ENCODE data around the gene KLHL18.

The KLHL18 gene

DNA sequence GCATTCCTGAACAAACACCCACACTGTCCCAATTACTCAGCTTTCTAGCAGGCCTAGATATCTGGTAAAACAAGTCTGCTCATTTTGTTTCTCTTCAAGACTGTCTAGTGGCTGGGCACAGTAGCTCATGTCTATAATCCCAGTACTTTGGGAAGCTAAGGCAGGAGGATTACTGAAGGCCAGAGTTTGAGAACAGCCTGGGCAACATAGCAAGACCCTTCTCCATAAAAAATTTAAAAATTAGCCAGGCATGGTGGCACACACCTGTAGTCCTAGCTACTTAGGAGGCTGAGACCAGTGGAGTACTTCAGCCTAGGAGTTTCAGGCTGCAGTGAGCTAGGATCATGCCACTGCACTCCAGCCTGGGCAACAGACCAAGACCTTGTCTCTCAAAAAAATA, 91.8 kb downstream of the KLHL18 start:
- peaks cover 1 to 6% of the 10 kb centered on the region in 2 donors for H3K4me1 ChIP-seq (ENCODE audit: control insufficient read depth in 2 of 2, insufficient read depth in 2 of 2, low read length in 2 of 2)
- no peak overlapping the region for H3K4me3 ChIP-seq (ENCODE audit: low read length in 2 of 2)
- no peak overlapping the region for H3K27ac ChIP-seq (ENCODE audit: low read depth in 2 of 2, low read length in 2 of 2)
- H3K9me3 ChIP-seq (ENCODE audit: control insufficient read depth in 2 of 2, low read length in 2 of 2): no peaks in the 10 kb centered on the region
- no peaks in the 10 kb centered on the region for H3K36me3 ChIP-seq (ENCODE audit: control insufficient read depth in 2 of 2, insufficient read depth in 2 of 2, low read length in 2 of 2)
- H3K9ac ChIP-seq (ENCODE audit: low read depth in 1 of 2, low read length in 2 of 2): no peak overlapping the region
- no peaks in the 10 kb centered on the region for H3K27me3 ChIP-seq (ENCODE audit: control insufficient read depth in 2 of 2, insufficient read depth in 2 of 2, low read length in 2 of 2)

DNA sequence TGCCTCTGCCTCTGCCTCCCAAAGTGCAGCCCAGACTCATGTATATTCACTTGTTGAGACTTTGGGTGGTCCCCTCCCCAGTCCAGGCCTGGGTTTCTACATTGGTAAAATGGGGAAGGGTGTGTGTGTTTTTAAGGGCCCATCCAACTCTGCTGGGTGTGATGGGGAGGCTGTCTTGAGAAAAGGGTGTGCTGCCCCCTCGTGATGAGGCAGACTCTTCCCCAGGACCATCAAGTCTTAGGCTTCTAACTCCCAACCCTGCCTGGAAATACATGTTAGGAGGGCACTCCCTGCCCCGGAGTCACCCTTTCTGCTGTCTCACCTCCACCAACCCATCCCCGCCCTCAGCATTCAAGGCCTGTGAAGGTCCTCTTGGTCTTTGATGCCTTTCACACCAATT, 93.6 kb downstream of the KLHL18 start:
- Histone ChIP-seq H3K4me3 (ENCODE audit: low read length in 2 of 2) (no peak overlapping the region), H3K4me1 (ENCODE audit: control insufficient read depth in 2 of 2, insufficient read depth in 2 of 2, low read length in 2 of 2) (peaks cover 8 to 13% of the 10 kb centered on the region in 2 donors), H3K27me3 (ENCODE audit: control insufficient read depth in 2 of 2, insufficient read depth in 2 of 2, low read length in 2 of 2) (no peaks in the 10 kb centered on the region), H3K27ac (ENCODE audit: low read depth in 2 of 2, low read length in 2 of 2) (no peak overlapping the region), H3K36me3 (ENCODE audit: control insufficient read depth in 2 of 2, insufficient read depth in 2 of 2, low read length in 2 of 2) (no peaks in the 10 kb centered on the region), H3K9me3 (ENCODE audit: control insufficient read depth in 2 of 2, low read length in 2 of 2) (no peaks in the 10 kb centered on the region), H3K9ac (ENCODE audit: low read depth in 1 of 2, low read length in 2 of 2) (no peak overlapping the region)

DNA sequence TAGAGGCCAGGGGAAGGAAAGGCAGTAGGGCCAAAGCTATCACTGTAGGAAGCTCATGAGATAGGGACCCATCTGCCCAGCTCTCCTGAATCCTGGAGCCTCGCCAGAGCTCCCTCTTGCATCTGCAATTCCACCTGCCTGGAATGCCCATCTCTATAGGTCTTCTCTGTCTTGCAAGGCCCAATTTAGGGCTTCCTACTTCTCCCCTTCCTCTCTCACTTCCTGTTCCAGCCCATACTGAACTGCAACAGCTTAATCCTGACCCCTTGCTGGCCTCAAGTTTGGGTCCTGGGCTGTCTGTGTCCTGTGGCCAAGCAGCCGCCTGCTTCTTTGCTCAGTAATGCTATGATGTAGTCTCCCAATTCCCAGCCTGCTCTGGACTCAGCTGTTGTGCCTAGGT, 94.4 kb downstream of the KLHL18 start:
- no peak overlapping the region for H3K4me3 ChIP-seq (ENCODE audit: low read length in 2 of 2)
- H3K4me1 ChIP-seq (ENCODE audit: control insufficient read depth in 2 of 2, insufficient read depth in 2 of 2, low read length in 2 of 2): peaks cover 15 to 18% of the 10 kb centered on the region in 2 donors
- no peak overlapping the region for H3K9ac ChIP-seq (ENCODE audit: low read depth in 1 of 2, low read length in 2 of 2)
- no peaks in the 10 kb centered on the region for H3K9me3 ChIP-seq (ENCODE audit: control insufficient read depth in 2 of 2, low read length in 2 of 2)
- no peaks in the 10 kb centered on the region for H3K27me3 ChIP-seq (ENCODE audit: control insufficient read depth in 2 of 2, insufficient read depth in 2 of 2, low read length in 2 of 2)
- H3K36me3 ChIP-seq (ENCODE audit: control insufficient read depth in 2 of 2, insufficient read depth in 2 of 2, low read length in 2 of 2): no peaks in the 10 kb centered on the region
- H3K27ac ChIP-seq (ENCODE audit: low read depth in 2 of 2, low read length in 2 of 2): no peak overlapping the region

DNA sequence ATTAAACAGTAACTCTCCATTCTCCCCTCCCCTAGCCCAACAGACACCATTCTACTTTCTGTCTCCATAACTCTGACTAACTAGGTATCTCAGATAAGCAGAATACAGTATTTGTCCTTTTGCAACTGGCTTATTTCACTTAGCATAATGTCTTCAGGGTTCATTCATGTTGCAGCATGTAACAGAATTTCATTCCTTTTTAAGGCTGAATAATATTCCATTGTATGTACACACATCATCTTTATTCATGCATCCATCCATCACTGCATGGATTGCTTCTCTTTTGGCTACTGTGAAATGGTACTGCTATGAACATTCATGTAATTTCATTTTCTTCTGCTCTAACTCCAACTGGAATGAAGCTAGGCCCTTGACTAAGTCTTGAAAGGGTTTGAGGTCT, 96.1 kb downstream of the KLHL18 start:
- H3K4me3 ChIP-seq (ENCODE audit: low read length in 2 of 2): no peak overlapping the region
- H3K27ac ChIP-seq (ENCODE audit: low read depth in 2 of 2, low read length in 2 of 2): no peak overlapping the region
- peaks cover 0 to 3% of the 10 kb centered on the region in 2 donors for H3K36me3 ChIP-seq (ENCODE audit: control insufficient read depth in 2 of 2, insufficient read depth in 2 of 2, low read length in 2 of 2)
- H3K4me1 ChIP-seq (ENCODE audit: control insufficient read depth in 2 of 2, insufficient read depth in 2 of 2, low read length in 2 of 2): peaks cover 15 to 18% of the 10 kb centered on the region in 2 donors
- no peaks in the 10 kb centered on the region for H3K9me3 ChIP-seq (ENCODE audit: control insufficient read depth in 2 of 2, low read length in 2 of 2)
- H3K9ac ChIP-seq (ENCODE audit: low read depth in 1 of 2, low read length in 2 of 2): no peak overlapping the region
- H3K27me3 ChIP-seq (ENCODE audit: control insufficient read depth in 2 of 2, insufficient read depth in 2 of 2, low read length in 2 of 2): no peaks in the 10 kb centered on the region

DNA sequence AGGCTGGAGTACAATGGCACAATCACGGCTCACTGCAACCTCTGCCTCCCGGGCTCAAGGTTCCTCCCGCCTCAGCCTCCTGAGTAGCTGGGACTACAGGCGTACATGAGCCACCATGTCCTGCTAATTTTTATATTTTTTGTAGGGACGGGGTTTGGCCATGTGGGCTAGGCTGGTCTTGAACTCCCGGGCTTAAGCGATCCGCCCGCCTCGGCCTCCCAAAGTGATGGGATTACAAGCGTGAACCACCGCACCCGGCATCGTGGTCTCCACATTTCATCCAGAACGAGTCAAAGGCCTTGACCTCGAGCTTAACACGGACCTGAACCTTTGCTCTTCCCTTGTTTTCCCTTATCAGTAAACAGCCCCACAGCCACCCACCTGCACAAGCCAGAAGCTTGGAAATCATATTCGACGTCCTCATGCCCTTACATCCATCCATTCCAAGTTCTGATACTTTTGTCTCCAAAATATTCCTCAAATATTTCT, 96.7 kb downstream of the KLHL18 start:
- Histone ChIP-seq H3K4me3 (ENCODE audit: low read length in 2 of 2) (peak overlapping the region; percentile 96 to 97), H3K9ac (ENCODE audit: low read depth in 1 of 2, low read length in 2 of 2) (peak overlapping the region; percentile 77 to 99), H3K9me3 (ENCODE audit: control insufficient read depth in 2 of 2, low read length in 2 of 2) (no peaks in the 10 kb centered on the region), H3K27ac (ENCODE audit: low read depth in 2 of 2, low read length in 2 of 2) (peak overlapping the region; percentile 98 to 99), H3K4me1 (ENCODE audit: control insufficient read depth in 2 of 2, insufficient read depth in 2 of 2, low read length in 2 of 2) (peaks cover 15 to 18% of the 10 kb centered on the region in 2 donors), H3K36me3 (ENCODE audit: control insufficient read depth in 2 of 2, insufficient read depth in 2 of 2, low read length in 2 of 2) (peaks cover 0 to 3% of the 10 kb centered on the region in 2 donors), H3K27me3 (ENCODE audit: control insufficient read depth in 2 of 2, insufficient read depth in 2 of 2, low read length in 2 of 2) (no peaks in the 10 kb centered on the region)

DNA sequence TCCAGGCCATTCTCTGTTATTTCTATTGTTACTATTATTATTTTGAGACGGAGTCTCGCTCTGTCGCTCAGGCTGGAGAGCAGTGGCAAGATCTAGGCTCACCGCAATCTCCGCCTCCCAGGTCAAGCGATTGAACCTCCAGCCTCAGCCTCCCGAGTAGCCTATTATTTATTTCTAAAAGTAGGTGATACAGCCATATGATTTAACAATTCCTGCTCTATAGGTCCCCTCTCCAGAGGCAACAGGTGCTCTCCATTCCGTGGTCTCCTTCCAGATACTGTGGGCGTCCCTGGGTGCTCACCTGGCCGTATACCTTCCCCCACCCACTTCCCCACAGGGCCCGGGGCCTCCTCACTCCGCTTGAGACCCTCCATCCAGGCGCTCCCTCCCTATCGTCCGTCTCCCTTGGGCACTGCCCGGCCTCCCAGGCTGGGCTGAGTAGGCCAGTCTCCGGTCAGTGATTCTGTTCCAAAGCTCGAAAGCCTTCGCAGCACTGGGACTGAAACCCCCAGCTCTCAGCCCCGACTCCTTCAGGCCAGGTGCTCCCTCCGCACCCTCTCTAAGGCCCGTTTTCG, 97.4 kb downstream of the KLHL18 start:
- H3K27me3 ChIP-seq (ENCODE audit: control insufficient read depth in 2 of 2, insufficient read depth in 2 of 2, low read length in 2 of 2): no peaks in the 10 kb centered on the region
- peaks cover 15 to 18% of the 10 kb centered on the region in 2 donors for H3K4me1 ChIP-seq (ENCODE audit: control insufficient read depth in 2 of 2, insufficient read depth in 2 of 2, low read length in 2 of 2)
- peak overlapping the region; percentile 98 to 99 for H3K27ac ChIP-seq (ENCODE audit: low read depth in 2 of 2, low read length in 2 of 2)
- H3K36me3 ChIP-seq (ENCODE audit: control insufficient read depth in 2 of 2, insufficient read depth in 2 of 2, low read length in 2 of 2): peaks cover 0 to 4% of the 10 kb centered on the region in 2 donors
- peak overlapping the region; percentile 77 to 99 for H3K9ac ChIP-seq (ENCODE audit: low read depth in 1 of 2, low read length in 2 of 2)
- H3K9me3 ChIP-seq (ENCODE audit: control insufficient read depth in 2 of 2, low read length in 2 of 2): no peaks in the 10 kb centered on the region
- H3K4me3 ChIP-seq (ENCODE audit: low read length in 2 of 2): peak overlapping the region; percentile 96 to 97

DNA sequence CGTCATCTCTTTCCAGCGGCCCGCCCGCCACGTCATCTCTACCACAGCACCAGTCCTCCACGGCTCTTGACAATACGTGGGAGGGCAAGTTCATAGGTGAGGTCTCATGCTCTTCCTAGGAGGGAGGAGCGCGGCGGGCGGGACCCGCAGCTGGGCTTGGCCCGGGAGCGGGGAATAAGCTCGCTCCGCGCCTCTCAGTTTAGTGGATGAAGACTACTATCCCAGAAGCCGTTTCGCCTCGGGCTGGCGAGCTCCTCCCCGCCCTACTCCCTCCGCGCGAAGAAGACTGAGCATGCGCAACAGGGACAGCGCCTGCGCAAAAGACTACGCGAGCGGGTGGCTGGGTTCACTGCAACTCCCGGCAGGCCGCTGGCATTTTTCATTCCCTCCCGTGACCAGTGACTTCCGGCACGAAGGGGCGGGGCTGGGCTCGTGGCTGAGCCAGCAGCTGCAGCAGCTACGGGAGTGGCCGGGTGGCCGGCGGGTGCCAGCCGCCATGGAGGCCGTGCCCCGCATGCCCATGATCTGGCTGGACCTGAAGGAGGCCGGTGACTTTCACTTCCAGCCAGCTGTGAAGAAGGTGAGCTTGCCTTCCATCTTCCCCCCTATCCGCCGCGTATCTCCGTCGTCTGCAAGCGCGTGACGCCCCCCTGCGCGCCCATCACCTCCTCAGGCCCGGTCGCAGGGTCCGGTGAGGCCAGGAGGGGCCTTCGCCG, 98.0 kb downstream of the KLHL18 start, which contains the start of gene PTPN23:
Gene PTPN23 (plus strand): TSS at position 421 of the 716 bp plus-strand sequence. CDS start 76 bp downstream, at position 497.
- Histone ChIP-seq H3K9ac (ENCODE audit: low read depth in 1 of 2, low read length in 2 of 2) (peak within 1 kb of the TSS; percentile 77 to 99), H3K27me3 (ENCODE audit: control insufficient read depth in 2 of 2, insufficient read depth in 2 of 2, low read length in 2 of 2) (no peaks in the 10 kb centered on the region), H3K4me1 (ENCODE audit: control insufficient read depth in 2 of 2, insufficient read depth in 2 of 2, low read length in 2 of 2) (peaks cover 15 to 18% of the 10 kb centered on the region in 2 donors), H3K27ac (ENCODE audit: low read depth in 2 of 2, low read length in 2 of 2) (peak within 1 kb of the TSS; percentile 98 to 99), H3K36me3 (ENCODE audit: control insufficient read depth in 2 of 2, insufficient read depth in 2 of 2, low read length in 2 of 2) (peaks cover 0 to 9% of the 10 kb centered on the region in 2 donors), H3K9me3 (ENCODE audit: control insufficient read depth in 2 of 2, low read length in 2 of 2) (no peaks in the 10 kb centered on the region), H3K4me3 (ENCODE audit: low read length in 2 of 2) (peak within 1 kb of the TSS; percentile 96 to 97)

DNA sequence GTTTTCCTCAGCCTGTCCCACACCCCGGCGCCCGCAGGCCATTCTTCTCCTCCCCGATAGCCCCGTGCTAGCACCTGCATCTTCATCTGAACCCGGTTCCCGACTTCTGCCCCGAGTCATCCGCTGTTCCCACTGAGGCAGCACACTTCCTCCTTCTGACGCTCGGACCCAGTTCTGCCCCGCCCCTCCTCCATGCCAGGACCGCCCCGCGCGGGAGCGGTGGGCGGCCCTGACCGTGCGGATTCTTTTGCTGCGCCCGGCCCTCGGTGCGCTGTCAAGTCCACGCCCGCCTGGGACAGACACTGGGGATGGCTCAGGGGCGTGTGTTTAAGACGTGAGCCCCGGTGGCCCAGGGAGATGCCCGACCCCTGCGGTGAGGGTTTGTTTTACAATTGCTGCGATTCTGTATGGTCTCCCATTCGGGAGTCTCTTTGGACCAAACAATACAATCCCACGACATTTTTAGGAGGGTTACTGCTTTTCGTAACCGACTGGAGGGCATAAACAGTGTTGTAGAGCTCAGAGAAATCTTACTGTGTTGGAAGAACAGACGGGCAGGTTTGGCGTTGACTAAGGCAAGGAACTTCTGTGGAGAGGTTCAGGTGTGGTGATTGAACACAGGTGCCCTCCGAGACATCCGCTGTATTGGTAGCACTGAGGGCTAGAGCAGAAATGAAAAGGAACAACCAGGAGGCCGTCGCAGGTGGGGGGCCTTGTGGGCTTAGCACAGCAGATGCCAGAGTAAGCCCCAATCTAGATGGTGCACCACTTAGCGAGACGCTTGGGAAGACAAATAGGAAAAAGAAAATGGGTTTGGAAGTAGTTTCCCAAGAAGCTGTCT, 98.8 kb downstream of the KLHL18 start:
- H3K9me3 ChIP-seq (ENCODE audit: control insufficient read depth in 2 of 2, low read length in 2 of 2): no peaks in the 10 kb centered on the region
- peaks cover 15 to 18% of the 10 kb centered on the region in 2 donors for H3K4me1 ChIP-seq (ENCODE audit: control insufficient read depth in 2 of 2, insufficient read depth in 2 of 2, low read length in 2 of 2)
- peak overlapping the region; percentile 77 to 99 for H3K9ac ChIP-seq (ENCODE audit: low read depth in 1 of 2, low read length in 2 of 2)
- H3K4me3 ChIP-seq (ENCODE audit: low read length in 2 of 2): peak overlapping the region; percentile 96 to 97
- peak overlapping the region; percentile 98 to 99 for H3K27ac ChIP-seq (ENCODE audit: low read depth in 2 of 2, low read length in 2 of 2)
- peaks cover 0 to 10% of the 10 kb centered on the region in 2 donors for H3K36me3 ChIP-seq (ENCODE audit: control insufficient read depth in 2 of 2, insufficient read depth in 2 of 2, low read length in 2 of 2)
- H3K27me3 ChIP-seq (ENCODE audit: control insufficient read depth in 2 of 2, insufficient read depth in 2 of 2, low read length in 2 of 2): no peaks in the 10 kb centered on the region

DNA sequence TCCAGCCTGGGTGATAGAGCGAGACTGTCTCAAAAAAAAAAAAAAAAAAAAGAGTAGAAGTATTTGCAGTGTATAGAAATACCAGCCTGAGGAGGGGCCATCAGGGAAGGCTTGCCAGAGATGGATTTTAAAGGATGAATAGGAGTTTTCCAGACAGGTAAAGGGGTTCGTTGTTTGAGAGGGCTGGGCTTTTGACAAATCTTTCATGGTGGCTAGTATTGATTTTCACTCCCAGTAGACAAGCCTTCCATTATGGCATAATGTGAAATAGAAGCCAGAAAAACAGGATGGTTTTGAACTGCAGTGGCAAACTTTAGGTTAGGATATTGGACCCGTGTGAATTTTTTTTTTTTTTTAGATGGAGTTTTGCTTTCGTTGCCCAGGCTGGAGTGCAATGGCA, 101.7 kb downstream of the KLHL18 start:
- Histone ChIP-seq H3K27me3 (ENCODE audit: control insufficient read depth in 2 of 2, insufficient read depth in 2 of 2, low read length in 2 of 2) (no peaks in the 10 kb centered on the region), H3K9me3 (ENCODE audit: control insufficient read depth in 2 of 2, low read length in 2 of 2) (no peaks in the 10 kb centered on the region), H3K9ac (ENCODE audit: low read depth in 1 of 2, low read length in 2 of 2) (no peak overlapping the region), H3K4me3 (ENCODE audit: low read length in 2 of 2) (no peak overlapping the region), H3K4me1 (ENCODE audit: control insufficient read depth in 2 of 2, insufficient read depth in 2 of 2, low read length in 2 of 2) (peaks cover 11 to 18% of the 10 kb centered on the region in 2 donors), H3K27ac (ENCODE audit: low read depth in 2 of 2, low read length in 2 of 2) (no peak overlapping the region), H3K36me3 (ENCODE audit: control insufficient read depth in 2 of 2, insufficient read depth in 2 of 2, low read length in 2 of 2) (peaks cover 0 to 25% of the 10 kb centered on the region in 2 donors)
